ENCODE measurements around the gene TPTE.

GRCh38 chr21:10521091-10521598 lies at the start of gene TPTE:
- TF ChIP-seq CTCF (IDR thresholded peaks at IDR 0.05) (no peak), POLR2A (IDR thresholded peaks at IDR 0.05) (no peak)

Data from uterus (tissue), 2 donors.